Parathyroid adenoma (tissue), 2 donors: ENCODE results near the gene GGTLC2.

Experiments used
- H2AFZ ChIP-seq: fragments of 300-600 bp; sonication (generic); one replicate; pipeline ENCODE4 v1.7.0; 2017; ENCODE audit warnings: antibody characterized with exemption, mild to moderate bottlenecking
- H3K27ac ChIP-seq: fragments of 300-600 bp; sonication (generic); one replicate; pipeline ENCODE4 v1.7.0; 2017
- H3K27me3 ChIP-seq: fragments of 300-600 bp; sonication (generic); one replicate; pipeline ENCODE4 v1.7.0; 2017; ENCODE audit warnings: low read length; ENCODE audit not compliant: control insufficient read depth, insufficient read depth
- H3K36me3 ChIP-seq: fragments of 300-600 bp; sonication (generic); one replicate; pipeline ENCODE4 v1.7.0; 2017; ENCODE audit warnings: low read length; ENCODE audit not compliant: control insufficient read depth, insufficient read depth
- H3K4me1 ChIP-seq: fragments of 300-600 bp; sonication (generic); one replicate; pipeline ENCODE4 v1.7.0; 2017; ENCODE audit warnings: control low read depth
- H3K4me2 ChIP-seq: fragments of 300-600 bp; sonication (generic); one replicate; pipeline ENCODE4 v1.7.0; 2017; ENCODE audit warnings: low read length
- H3K4me3 ChIP-seq: fragments of 300-600 bp; sonication (generic); one replicate; pipeline ENCODE4 v1.7.0; 2017; ENCODE audit warnings: low read depth, low read length
- H3K79me2 ChIP-seq: fragments of 300-600 bp; sonication (generic); one replicate; pipeline ENCODE4 v1.7.0; 2017; ENCODE audit warnings: control low read depth
- H3K9ac ChIP-seq: fragments of 300-600 bp; sonication (generic); one replicate; pipeline ENCODE4 v1.7.0; 2017; ENCODE audit warnings: mild to moderate bottlenecking
- H3K9me3 ChIP-seq: fragments of 300-600 bp; sonication (generic); one replicate; pipeline ENCODE4 v1.7.0; 2017; ENCODE audit warnings: low read length; ENCODE audit not compliant: control insufficient read depth
- TF ChIP-seq, protein P1 (sequence below): fragments of 300-600 bp; sonication (generic); IDR thresholded peaks from one replicate; pipeline ENCODE4 v1.7.0; 2017; ENCODE audit warnings: antibody characterized with exemption, mild to moderate bottlenecking
- donor health status: primary hyperparathyroidism.

Gene GGTLC2

GRCh38 chr22:22670076-22670795, 25.8 kb downstream of the GGTLC2 start:
- no peak overlapping the region for H3K9ac ChIP-seq
- no peak overlapping the region for H3K4me3 ChIP-seq
- no peaks in the 10 kb centered on the region for H3K79me2 ChIP-seq
- H2AFZ ChIP-seq, result no peak overlapping the region
- TF ChIP-seq, protein P1, sequence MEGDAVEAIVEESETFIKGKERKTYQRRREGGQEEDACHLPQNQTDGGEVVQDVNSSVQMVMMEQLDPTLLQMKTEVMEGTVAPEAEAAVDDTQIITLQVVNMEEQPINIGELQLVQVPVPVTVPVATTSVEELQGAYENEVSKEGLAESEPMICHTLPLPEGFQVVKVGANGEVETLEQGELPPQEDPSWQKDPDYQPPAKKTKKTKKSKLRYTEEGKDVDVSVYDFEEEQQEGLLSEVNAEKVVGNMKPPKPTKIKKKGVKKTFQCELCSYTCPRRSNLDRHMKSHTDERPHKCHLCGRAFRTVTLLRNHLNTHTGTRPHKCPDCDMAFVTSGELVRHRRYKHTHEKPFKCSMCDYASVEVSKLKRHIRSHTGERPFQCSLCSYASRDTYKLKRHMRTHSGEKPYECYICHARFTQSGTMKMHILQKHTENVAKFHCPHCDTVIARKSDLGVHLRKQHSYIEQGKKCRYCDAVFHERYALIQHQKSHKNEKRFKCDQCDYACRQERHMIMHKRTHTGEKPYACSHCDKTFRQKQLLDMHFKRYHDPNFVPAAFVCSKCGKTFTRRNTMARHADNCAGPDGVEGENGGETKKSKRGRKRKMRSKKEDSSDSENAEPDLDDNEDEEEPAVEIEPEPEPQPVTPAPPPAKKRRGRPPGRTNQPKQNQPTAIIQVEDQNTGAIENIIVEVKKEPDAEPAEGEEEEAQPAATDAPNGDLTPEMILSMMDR, result no peak
- no peak overlapping the region for H3K4me2 ChIP-seq
- H3K36me3 ChIP-seq, result no peaks in the 10 kb centered on the region
- H3K27me3 ChIP-seq, result no peaks in the 10 kb centered on the region
- H3K27ac ChIP-seq, result no peak overlapping the region
- no peaks in the 10 kb centered on the region for H3K4me1 ChIP-seq
- no peaks in the 10 kb centered on the region for H3K9me3 ChIP-seq

- no peaks in the 10 kb centered on the region for H3K9me3 ChIP-seq
- no peaks in the 10 kb centered on the region for H3K36me3 ChIP-seq
- H3K4me3 ChIP-seq, result no peak overlapping the region
- TF ChIP-seq, protein P1, result no peak
- H2AFZ ChIP-seq, result no peak overlapping the region
- no peaks in the 10 kb centered on the region for H3K27me3 ChIP-seq
- H3K79me2 ChIP-seq, result no peaks in the 10 kb centered on the region
- no peaks in the 10 kb centered on the region for H3K4me1 ChIP-seq
- no peak overlapping the region for H3K4me2 ChIP-seq
- no peak overlapping the region for H3K9ac ChIP-seq
- H3K27ac ChIP-seq, result no peak overlapping the region
Measured at GRCh38 chr22:22671506-22671905, 27.1 kb downstream of the GGTLC2 start.

- no peak overlapping the region for H2AFZ ChIP-seq
- H3K27ac ChIP-seq, result no peak overlapping the region
- no peak overlapping the region for H3K4me2 ChIP-seq
- H3K9me3 ChIP-seq, result no peaks in the 10 kb centered on the region
- no peaks in the 10 kb centered on the region for H3K4me1 ChIP-seq
- H3K79me2 ChIP-seq, result no peaks in the 10 kb centered on the region
- H3K36me3 ChIP-seq, result no peaks in the 10 kb centered on the region
- TF ChIP-seq, protein P1, result no peak
- H3K27me3 ChIP-seq, result no peaks in the 10 kb centered on the region
- H3K4me3 ChIP-seq, result no peak overlapping the region
- no peak overlapping the region for H3K9ac ChIP-seq
Measured at GRCh38 chr22:22673099-22673498, 28.7 kb downstream of the GGTLC2 start.

DNA sequence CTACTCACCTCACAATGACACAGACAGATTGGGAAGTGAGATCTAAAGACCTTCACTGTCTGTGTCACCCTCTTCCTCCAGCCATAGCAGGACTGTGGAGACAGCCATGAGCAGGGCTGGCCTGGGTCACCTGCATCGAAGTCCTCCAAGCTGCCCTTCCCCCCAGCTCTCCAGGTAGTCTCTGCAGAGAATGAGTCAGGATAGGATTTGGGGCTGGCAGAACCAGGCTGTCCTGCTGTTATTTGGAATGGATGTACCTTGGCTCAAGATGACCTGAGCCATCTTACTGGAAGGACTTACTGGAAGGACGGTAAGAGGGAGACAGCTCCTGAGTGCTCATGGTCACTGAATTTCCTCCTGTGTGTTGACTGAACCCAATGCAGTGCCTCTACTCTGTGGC, 29.2 kb downstream of the GGTLC2 start:
- H3K27ac ChIP-seq, result no peak overlapping the region
- H3K4me2 ChIP-seq, result no peak overlapping the region
- H3K9me3 ChIP-seq, result no peaks in the 10 kb centered on the region
- no peak overlapping the region for H3K4me3 ChIP-seq
- H3K9ac ChIP-seq, result no peak overlapping the region
- no peaks in the 10 kb centered on the region for H3K4me1 ChIP-seq
- no peaks in the 10 kb centered on the region for H3K36me3 ChIP-seq
- H3K79me2 ChIP-seq, result no peaks in the 10 kb centered on the region
- H3K27me3 ChIP-seq, result no peaks in the 10 kb centered on the region
- H2AFZ ChIP-seq, result no peak overlapping the region
- TF ChIP-seq, protein P1, result no peak

DNA sequence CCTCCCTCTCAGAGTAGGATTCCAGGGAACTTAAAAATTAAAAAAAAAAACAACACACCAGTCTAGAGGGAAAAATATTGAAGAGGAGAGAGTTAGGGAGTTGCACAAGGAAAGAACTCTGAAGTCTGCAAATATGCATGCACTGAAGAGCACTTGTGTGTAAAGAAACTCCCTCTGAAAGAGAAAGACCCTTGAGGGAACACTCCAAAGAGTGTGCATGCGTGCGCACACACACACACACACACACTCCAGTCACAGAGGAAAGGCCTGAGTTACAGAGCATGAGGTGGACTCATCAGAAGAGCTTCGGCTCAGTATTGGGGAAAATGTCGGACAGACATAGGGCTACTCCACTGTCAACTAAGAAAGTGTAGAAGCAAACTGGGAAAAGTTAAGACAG, 30.1 kb downstream of the GGTLC2 start:
- no peaks in the 10 kb centered on the region for H3K36me3 ChIP-seq
- H3K4me3 ChIP-seq, result no peak overlapping the region
- H3K9ac ChIP-seq, result no peak overlapping the region
- H3K4me1 ChIP-seq, result no peaks in the 10 kb centered on the region
- TF ChIP-seq, protein P1, result no peak
- H3K27ac ChIP-seq, result no peak overlapping the region
- no peak overlapping the region for H3K4me2 ChIP-seq
- H2AFZ ChIP-seq, result no peak overlapping the region
- H3K9me3 ChIP-seq, result no peaks in the 10 kb centered on the region
- H3K79me2 ChIP-seq, result no peaks in the 10 kb centered on the region
- no peaks in the 10 kb centered on the region for H3K27me3 ChIP-seq
